H1 (cell line): ENCODE measurements around the gene AK2. TPM values are rescaled to one million over a fixed set of nuclear protein-coding genes. Genes with fewer than 3 reads are reported as not detected.

Experiments
- CTCF ChIA-PET: fragments of 300-600 bp; sonication (Branson Sonifier 250); formaldehyde crosslinking; loops from one replicate; lab custom pipeline; 2021; ENCODE audit not compliant: partially characterized antibody; lab: Charles Lee
- POLR2A ChIA-PET: fragments of 300-600 bp; sonication (Branson Sonifier 250); formaldehyde crosslinking; loops from one replicate; lab custom pipeline; 2021; ENCODE audit warnings: inconsistent platforms; ENCODE audit not compliant: partially characterized antibody; lab: Charles Lee
- DNase-seq, 2 experiments: peaks; one replicate each; pipeline versions ENCODE4 v3.0.0 to v3.0.0-alpha.2; 2010 to 2022; ENCODE audit warnings: low spot score in 2 of 2, low read depth in 1 of 2, mixed read lengths in 1 of 2
- FAIRE-seq: peaks from 2 replicates; lab custom pipeline; 2011; peaks lifted over from hg19 to GRCh38; lab: Jason Lieb, UNC
- H2AFZ ChIP-seq: 2 replicates; pipeline ENCODE4 v1.8.1; 2012; ENCODE audit warnings: low read length, inconsistent platforms
- H2AK5ac ChIP-seq: 2 replicates; pipeline ENCODE4 v1.6.1; 2013; ENCODE audit warnings: low read depth, low read length
- H2BK120ac ChIP-seq: replicated peaks from 2 replicates; pipeline ENCODE3; 2013; ENCODE audit warnings: low read depth, low read length, inconsistent platforms
- H2BK12ac ChIP-seq: 2 replicates; pipeline ENCODE4 v1.6.1; 2013; ENCODE audit warnings: low read depth, low read length
- H2BK15ac ChIP-seq: 2 replicates; pipeline ENCODE4 v1.6.1; 2013; ENCODE audit warnings: low read length
- H2BK20ac ChIP-seq: 2 replicates; pipeline ENCODE4 v1.6.1; 2013; ENCODE audit warnings: low read length
- H2BK5ac ChIP-seq: 2 replicates; pipeline ENCODE4 v1.6.1; 2013; ENCODE audit warnings: low read depth, low read length
- H3K14ac ChIP-seq: 2 replicates; pipeline ENCODE4 v1.6.1; 2013; ENCODE audit warnings: inconsistent platforms; ENCODE audit not compliant: insufficient read length
- H3K18ac ChIP-seq: 2 replicates; pipeline ENCODE4 v1.6.1; 2013; ENCODE audit warnings: low read length; ENCODE audit errors: extremely low read depth
- H3K23ac ChIP-seq: 2 replicates; pipeline ENCODE4 v1.6.1; 2013; ENCODE audit warnings: inconsistent platforms; ENCODE audit not compliant: insufficient read length
- H3K23me2 ChIP-seq: 2 replicates; pipeline ENCODE4 v1.6.1; 2013; ENCODE audit warnings: low read depth, low read length
- H3K27ac ChIP-seq: 2 replicates; pipeline ENCODE4 v1.6.1; 2011; ENCODE audit warnings: low read depth, low read length, inconsistent platforms
- H3K27me3 ChIP-seq, 4 experiments: replicated peaks in 1 of 4; 1 replicate in 1 of 4; 2 replicates in 3 of 4; pipeline versions ENCODE4 v1.6.1 to v1.8.1; 2011 to 2013; ENCODE audit warnings: low read length in 3 of 4, mild to moderate bottlenecking in 3 of 4, inconsistent platforms in 2 of 4, mixed read lengths in 2 of 4, moderate library complexity in 1 of 4; ENCODE audit not compliant: control insufficient read depth in 3 of 4, insufficient read depth in 3 of 4; ENCODE audit errors: extremely low read depth in 1 of 4
- H3K36me3 ChIP-seq, 4 experiments: 2 replicates each; pipeline versions ENCODE4 v1.6.1 to v1.8.1; 2011 to 2013; ENCODE audit warnings: mild to moderate bottlenecking in 4 of 4, low read length in 3 of 4, moderate library complexity in 2 of 4, control low read depth in 1 of 4, inconsistent platforms in 1 of 4; ENCODE audit not compliant: insufficient read depth in 4 of 4, control insufficient read depth in 2 of 4
- H3K4ac ChIP-seq: replicated peaks from 2 replicates; pipeline ENCODE3; 2013; ENCODE audit warnings: low read length, low read depth, mixed read lengths, inconsistent platforms; ENCODE audit not compliant: insufficient read length
- H3K4me1 ChIP-seq, 4 experiments: replicated peaks in 1 of 4; 1 replicate in 1 of 4; 2 replicates in 3 of 4; pipeline versions ENCODE4 v1.6.1 to v1.8.1; 2011 to 2013; ENCODE audit warnings: low read length in 3 of 4, inconsistent platforms in 2 of 4, mixed read lengths in 1 of 4; ENCODE audit not compliant: insufficient read depth in 4 of 4, control insufficient read depth in 3 of 4
- H3K4me2 ChIP-seq, 2 experiments: 2 replicates each; pipeline versions ENCODE4 v1.6.1 to v1.8.1; 2011 to 2013; ENCODE audit warnings: low read depth in 2 of 2, low read length in 2 of 2, control low read depth in 1 of 2, inconsistent platforms in 1 of 2, mild to moderate bottlenecking in 1 of 2; ENCODE audit not compliant: insufficient read depth in 1 of 2
- H3K4me3 ChIP-seq, 4 experiments: fragments of 200-600, 300-600 bp in 1 of 4; sonication (generic), shearing (Covaris generic), sonication (Bioruptor Twin) in 1 of 4; 2 replicates each; pipeline versions ENCODE4 v1.5.1 to v1.8.1; 2011 to 2016; ENCODE audit warnings: low read length in 4 of 4, low read depth in 3 of 4, control low read depth in 2 of 4, inconsistent platforms in 2 of 4, mild to moderate bottlenecking in 2 of 4, mixed read lengths in 1 of 4, moderate library complexity in 1 of 4; ENCODE audit not compliant: insufficient read depth in 2 of 4; ENCODE audit errors: extremely low read depth in 1 of 4
- H3K56ac ChIP-seq: replicated peaks from 2 replicates; pipeline ENCODE3; 2013; ENCODE audit warnings: low read depth, mild to moderate bottlenecking, mixed read lengths, low read length, inconsistent platforms; ENCODE audit not compliant: insufficient read length
- H3K79me1 ChIP-seq: 2 replicates; pipeline ENCODE4 v1.6.1; 2013; ENCODE audit warnings: low read depth, low read length, control low read depth
- H3K79me2 ChIP-seq, 2 experiments: 2 replicates each; pipeline versions ENCODE4 v1.6.1 to v1.8.1; 2012 to 2013; ENCODE audit warnings: low read length in 2 of 2, mild to moderate bottlenecking in 2 of 2, inconsistent platforms in 1 of 2; ENCODE audit not compliant: insufficient read depth in 2 of 2, control insufficient read depth in 1 of 2
- H3K9ac ChIP-seq, 4 experiments: replicated peaks in 1 of 4; 1 replicate in 1 of 4; 2 replicates in 3 of 4; pipeline versions ENCODE4 v1.6.1 to v1.8.1; 2011 to 2013; ENCODE audit warnings: low read depth in 3 of 4, low read length in 3 of 4, control low read depth in 2 of 4, mild to moderate bottlenecking in 2 of 4, moderate library complexity in 2 of 4, inconsistent platforms in 1 of 4; ENCODE audit errors: extremely low read depth in 1 of 4
- H3K9me3 ChIP-seq, 2 experiments: 2 replicates each; pipeline versions ENCODE4 v1.6.1 to v1.8.1; 2012 to 2013; ENCODE audit warnings: mild to moderate bottlenecking in 2 of 2, moderate library complexity in 2 of 2, control low read depth in 1 of 2, inconsistent platforms in 1 of 2, low read depth in 1 of 2, low read length in 1 of 2, mixed read lengths in 1 of 2; ENCODE audit not compliant: insufficient read depth in 2 of 2
- H4K20me1 ChIP-seq, 2 experiments: replicated peaks in 1 of 2; 2 replicates each; pipeline versions ENCODE3 to v1.8.1; 2011 to 2013; ENCODE audit warnings: inconsistent platforms in 2 of 2, low read length in 2 of 2, mild to moderate bottlenecking in 1 of 2; ENCODE audit not compliant: insufficient read depth in 2 of 2, control insufficient read depth in 1 of 2
- H4K5ac ChIP-seq: 2 replicates; pipeline ENCODE4 v1.6.1; 2013; ENCODE audit warnings: low read length, low read depth, mixed read lengths, inconsistent platforms; ENCODE audit not compliant: insufficient read length
- H4K8ac ChIP-seq: 2 replicates; pipeline ENCODE4 v1.8.0; 2013; ENCODE audit warnings: mild to moderate bottlenecking, moderate library complexity, low read length, inconsistent platforms; ENCODE audit not compliant: insufficient read depth; ENCODE audit errors: extremely low read depth
- H4K91ac ChIP-seq: replicated peaks from 2 replicates; pipeline ENCODE3; 2013; ENCODE audit warnings: low read length, mixed read lengths, inconsistent platforms; ENCODE audit not compliant: insufficient read length
- CBX5 ChIP-seq: fragments of 300-800, 300-1000 bp; sonication (generic); IDR thresholded peaks from 2 replicates; pipeline ENCODE4 v1.7.1; 2016; ENCODE audit warnings: antibody characterized with exemption, low read length, low read depth
- JUND ChIP-seq: IDR thresholded peaks from 2 replicates; pipeline ENCODE4 v1.6.1; 2011; ENCODE audit warnings: mild to moderate bottlenecking, improper control_type of control experiment, low read length
- POLR2AphosphoS5 ChIP-seq: IDR thresholded peaks from 2 replicates; pipeline ENCODE4 v1.6.1; 2011; ENCODE audit warnings: low read depth, low read length
- YY1 ChIP-seq: IDR thresholded peaks from 2 replicates; pipeline ENCODE4 v1.6.1; 2011; ENCODE audit warnings: low read depth, mild to moderate bottlenecking, low read length
- WGBS, 2 experiments: shearing (Covaris generic) in 1 of 2; methylation state at CpG; one replicate each; pipeline versions ENCODE4 v1.1.6 to v1.1.7; 2013 to 2015; ENCODE audit warnings: low lambda C conversion rate in 2 of 2, mixed read lengths in 2 of 2, inconsistent platforms in 1 of 2, low coverage in 1 of 2, missing lambda C conversion rate in 1 of 2; ENCODE audit not compliant: insufficient replicate concordance in 2 of 2, insufficient coverage in 1 of 2, insufficient read length in 1 of 2; ENCODE audit errors: extremely low coverage in 1 of 2, missing lambda C conversion rate in 1 of 2; 5-methylcytosine and 5-hydroxymethylcytosine counted together
- polyA plus RNA-seq, 7 experiments: library from polyadenylated mRNA; depleted of rRNA in 3 of 7; stranded (reverse) in 5 of 7; unstranded in 2 of 7; fragments of >200 nt in 5 of 7; fragments of 200-250 nt in 2 of 7; gene quantifications; 1 replicate in 5 of 7; 2 replicates in 1 of 7; 4 replicates in 1 of 7; pipeline versions ENCODE4 v1.2.1 to v1.2.3, GENCODE V29; 2011 to 2013; ENCODE audit warnings: missing spikeins in 2 of 7, mixed read lengths in 2 of 7
- total RNA-seq: library from RNA; stranded (reverse); fragmentation: NEBNext Ultra II Directional; extraction: Animal tissue kit (Norgen Biotek cat#: 25700); gene quantifications from 2 replicates; pipeline ENCODE4 v1.2.1, GENCODE V29; 2021

The AK2 gene
- total and polyA plus RNA-seq, 2 of the 8 experiments (the other 6 are each of a cell fraction or from before 2014, with no cell fraction given): 92.3 to 137 TPM

- Histone ChIP-seq H4K8ac (no peak overlapping the region), H4K5ac (no peak overlapping the region), H2BK12ac (no peak overlapping the region), H3K4me2 (no peak overlapping the region), H2BK20ac (no peak overlapping the region), H3K18ac (no peak overlapping the region), H4K91ac (no peak overlapping the region), H3K36me3 (peaks cover 31 to 61% (median 50%) of the 10 kb centered on the region in 4 experiments), H3K27ac (no peak overlapping the region), H3K9ac (no peak overlapping the region), H2AFZ (no peak overlapping the region), H2AK5ac (no peak overlapping the region), H3K79me1 (no peaks in the 10 kb centered on the region), H3K4me1 (peaks cover 0 to 4% (median 2%) of the 10 kb centered on the region in 4 experiments; a peak in 4 of 7 replicates), H3K56ac (no peak overlapping the region), H3K4ac (no peak overlapping the region), H3K9me3 (no peaks in the 10 kb centered on the region), H3K79me2 (no peaks in the 10 kb centered on the region), H3K14ac (no peak overlapping the region), H2BK15ac (no peak overlapping the region), H3K4me3 (no peak overlapping the region), H4K20me1 (peaks cover 0 to 7% of the 10 kb centered on the region in 2 experiments), H3K23ac (no peak overlapping the region), H2BK120ac (no peak overlapping the region), H3K23me2 (no peaks in the 10 kb centered on the region), H3K27me3 (no peaks in the 10 kb centered on the region), H2BK5ac (no peak overlapping the region)
- DNase-seq (no peak), FAIRE-seq (no peak)
- ChIA-PET POLR2A (interaction anchor here (1.2 to 1.8 kb wide), 4 partner anchors 8 to 59 kb away, joined by 3 to 6 read pairs (median 4); no protein-coding TSS in a partner anchor), CTCF (interaction anchor here (1.0 to 6.6 kb wide), 7 partner anchors 9 to 76 kb away, joined by 3 to 64 read pairs (median 8); no protein-coding TSS in a partner anchor)
- no peak for TF ChIP-seq YY1
- no peak for TF ChIP-seq CBX5
- no peak for TF ChIP-seq POLR2AphosphoS5
- no peak for TF ChIP-seq JUND
- WGBS, 2 experiments: 50% methylated on average over 1 of the region's 1 CpG; no CpG with 5 or more reads in 1 of the 2 experiments
Observed at GRCh38 chr1:33009561-33009960, 27.1 kb downstream of the AK2 start.
